ENCODE data around the gene FHIP1A.
"Not testable (repeated sequence)": the region's sequence is repeated elsewhere in the genome, so short reads cannot be mapped to it uniquely, and the experiment has no call there.

FHIP1A gene

DNA sequence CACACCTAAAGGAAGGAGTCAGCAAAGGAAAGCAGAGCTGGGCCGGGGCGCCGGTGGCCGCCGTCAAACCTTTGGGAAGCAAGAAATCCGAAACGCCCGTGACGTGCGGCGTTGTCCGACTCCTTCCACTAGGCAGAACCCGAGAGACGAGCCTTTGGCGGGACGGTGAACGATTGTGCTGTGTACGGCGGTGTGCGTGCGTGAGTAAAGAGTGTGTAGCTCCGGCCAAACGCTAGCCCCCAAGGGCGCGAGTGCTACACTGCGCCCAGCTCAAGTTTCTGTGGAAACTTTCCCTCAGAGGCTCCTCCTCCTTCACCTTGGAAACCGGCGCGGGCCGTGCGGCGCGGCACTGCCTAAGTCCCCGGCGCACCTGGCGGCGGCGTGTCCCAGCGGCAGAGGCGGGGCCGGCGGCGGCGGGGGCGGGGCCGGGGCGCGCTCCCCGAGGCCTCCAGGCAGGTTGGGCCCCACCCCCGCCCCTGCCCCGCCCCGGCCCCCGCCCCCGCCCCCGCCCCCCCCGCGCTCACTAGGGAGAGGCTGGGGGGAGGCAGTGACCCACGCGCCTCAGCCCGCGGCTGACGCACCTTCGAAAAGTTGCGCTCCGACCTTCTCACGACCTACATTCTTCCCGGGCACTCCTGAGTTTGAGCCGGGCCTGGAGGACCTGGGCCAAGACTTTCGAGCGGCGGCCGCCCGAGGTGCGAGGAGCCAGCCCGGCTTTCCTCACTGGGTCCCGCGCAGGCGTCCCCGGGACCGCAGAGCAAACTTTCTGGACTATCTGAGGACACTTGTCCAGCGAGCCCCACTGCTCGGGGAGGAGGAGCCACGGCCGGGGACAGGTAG, at the start of gene FHIP1A:
FHIP1A (plus strand) TSS at position 547 of the 840 bp plus-strand sequence. CDS start 157,084 bp downstream, outside the sequence.
- peaks cover 29% of the 10 kb centered on the region for H3K27me3 ChIP-seq
- peak within 1 kb of the TSS; percentile 0; the same call in 1 of the 2 replicates for H3K27ac ChIP-seq
- H3K9ac ChIP-seq = peak within 1 kb of the TSS; percentile 69
- H3K36me3 ChIP-seq = no peaks in the 10 kb centered on the region
- H3K4me2 ChIP-seq = peak within 1 kb of the TSS; percentile 98
- H3K4me1 ChIP-seq = peaks cover 21% of the 10 kb centered on the region
- no peaks in the 10 kb centered on the region for H3K9me3 ChIP-seq
- H4K20me1 ChIP-seq = no peaks in the 10 kb centered on the region
- peak within 1 kb of the TSS; percentile 71 for H3K4me3 ChIP-seq
- TF ChIP-seq Cebpa-rat (IDR thresholded peaks at IDR 0.05) = no peak

DNA sequence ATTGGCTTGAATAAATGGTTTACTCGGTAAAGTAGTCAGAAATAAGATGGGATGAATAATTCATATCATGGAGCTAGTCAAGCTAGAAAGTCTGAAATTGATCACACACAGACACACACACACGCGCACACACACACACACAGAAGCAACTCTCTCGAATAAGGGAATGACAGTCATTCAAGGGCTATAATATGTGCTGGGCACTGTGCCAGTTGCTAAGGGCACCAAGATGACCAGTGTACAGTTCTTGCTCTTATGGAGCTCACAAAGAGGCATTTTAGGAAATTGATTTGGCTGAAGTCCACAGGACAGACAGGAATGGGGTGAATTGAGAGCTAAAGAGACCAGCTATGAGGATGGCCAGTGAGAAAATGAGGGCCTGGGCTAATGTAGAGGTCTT, 49.4 kb upstream of the FHIP1A start:
- Histone ChIP-seq H3K4me1 (no peaks in the 10 kb centered on the region), H3K4me2 (no peak overlapping the region), H4K20me1 (no peaks in the 10 kb centered on the region), H3K27ac (no peak overlapping the region), H3K27me3 (no peaks in the 10 kb centered on the region), H3K9ac (no peak overlapping the region), H3K4me3 (no peak overlapping the region), H3K9me3 (no peaks in the 10 kb centered on the region), H3K36me3 (no peaks in the 10 kb centered on the region)
- no peak for TF ChIP-seq Cebpa-rat (IDR thresholded peaks at IDR 0.05)

DNA sequence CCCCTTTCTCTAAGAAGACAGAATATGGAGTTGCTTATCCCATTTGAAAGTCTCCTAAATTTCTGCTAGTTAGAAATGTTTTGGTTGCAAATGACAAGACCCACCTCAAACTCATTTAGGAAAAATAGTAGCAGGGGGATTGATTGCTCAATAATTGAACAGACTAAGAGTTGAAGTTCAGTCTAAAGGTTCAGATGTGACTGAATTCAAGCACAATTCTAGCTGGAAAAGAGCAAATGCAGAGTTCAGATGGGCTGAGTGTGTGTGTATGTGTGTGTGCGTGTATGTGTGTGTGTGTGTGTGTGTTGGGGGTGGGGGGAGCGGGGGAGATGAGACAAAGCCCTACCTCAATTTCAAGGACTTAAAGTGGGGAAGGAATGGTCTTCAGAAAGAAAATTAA, 47.9 kb upstream of the FHIP1A start:
- no peak overlapping the region for H3K4me3 ChIP-seq
- no peaks in the 10 kb centered on the region for H3K9me3 ChIP-seq
- no peak overlapping the region for H3K4me2 ChIP-seq
- H3K27me3 ChIP-seq = no peaks in the 10 kb centered on the region
- no peak for TF ChIP-seq Cebpa-rat (IDR thresholded peaks at IDR 0.05)
- H4K20me1 ChIP-seq = no peaks in the 10 kb centered on the region
- H3K36me3 ChIP-seq = no peaks in the 10 kb centered on the region
- no peak overlapping the region for H3K9ac ChIP-seq
- H3K27ac ChIP-seq = no peak overlapping the region
- no peaks in the 10 kb centered on the region for H3K4me1 ChIP-seq

DNA sequence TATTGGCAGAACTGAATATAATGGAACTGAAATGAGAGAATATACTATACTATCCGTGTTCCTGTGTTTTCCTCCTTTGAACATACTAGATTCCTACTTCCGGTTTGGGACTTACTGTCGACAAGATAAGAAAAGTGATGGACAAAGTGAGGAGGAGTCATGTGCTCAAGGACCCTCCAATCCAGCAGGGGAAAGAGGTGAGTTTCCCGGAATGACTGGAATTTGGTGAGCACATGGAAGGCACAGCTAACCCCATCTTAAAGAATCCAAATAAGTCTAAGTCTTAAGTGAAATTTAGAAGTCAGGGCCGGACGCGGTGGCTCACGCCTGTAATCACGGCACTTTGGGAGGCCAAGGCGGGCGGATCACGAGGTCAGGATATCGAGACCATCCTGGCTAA, 47.0 kb upstream of the FHIP1A start:
- no peak overlapping the region for H3K4me2 ChIP-seq

DNA sequence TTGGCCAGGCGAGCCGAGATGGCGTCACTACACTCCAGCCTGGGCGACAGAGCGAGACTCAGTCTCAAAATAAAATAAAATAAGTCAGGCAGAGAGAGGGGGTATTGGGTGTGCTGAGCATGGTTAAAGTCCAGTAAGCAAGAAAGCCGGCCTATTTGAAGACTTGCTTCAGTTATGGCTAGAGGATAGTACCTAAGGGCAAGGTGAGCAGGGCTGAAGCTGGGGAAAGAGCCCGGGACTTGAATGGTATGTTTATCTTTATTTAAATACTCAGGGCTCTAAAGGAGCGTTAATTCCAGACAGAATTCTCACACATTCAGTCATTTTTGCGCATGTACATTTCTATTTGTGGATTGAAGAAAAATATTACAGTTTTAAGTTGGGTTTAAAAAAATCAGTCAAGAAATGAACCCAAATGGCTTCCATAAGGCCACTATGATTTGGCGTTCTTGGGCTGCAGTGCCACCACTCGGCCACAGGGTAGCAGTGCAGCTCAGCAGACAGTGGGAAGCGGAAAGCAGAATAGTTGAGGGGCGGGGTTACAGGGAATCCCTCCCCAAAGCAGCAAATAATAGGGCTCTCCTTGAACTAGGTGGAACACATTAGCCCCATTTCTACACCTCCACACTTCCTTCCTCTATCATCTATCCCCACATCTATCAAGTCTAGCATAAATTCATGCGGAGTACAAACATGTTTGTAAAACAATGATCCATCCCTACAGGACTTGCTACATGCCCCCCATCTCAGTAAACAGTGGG, 46.4 kb upstream of the FHIP1A start:
- Histone ChIP-seq H3K9ac (no peak overlapping the region), H3K27ac (no peak overlapping the region), H3K27me3 (no peaks in the 10 kb centered on the region), H3K4me3 (no peak overlapping the region), H3K4me2 (no peak overlapping the region), H4K20me1 (no peaks in the 10 kb centered on the region), H3K9me3 (no peaks in the 10 kb centered on the region), H3K4me1 (no peaks in the 10 kb centered on the region), H3K36me3 (no peaks in the 10 kb centered on the region)
- TF ChIP-seq Cebpa-rat (IDR thresholded peaks at IDR 0.05) = no peak

More for the DNA sequence above, 47.0 kb upstream of the FHIP1A start:
- Histone ChIP-seq H3K4me3 (no peak overlapping the region), H3K27me3 (no peaks in the 10 kb centered on the region), H3K36me3 (no peaks in the 10 kb centered on the region), H3K9ac (no peak overlapping the region), H3K27ac (no peak overlapping the region), H3K9me3 (no peaks in the 10 kb centered on the region), H3K4me1 (no peaks in the 10 kb centered on the region), H4K20me1 (no peaks in the 10 kb centered on the region)
- no peak for TF ChIP-seq Cebpa-rat (IDR thresholded peaks at IDR 0.05)

DNA sequence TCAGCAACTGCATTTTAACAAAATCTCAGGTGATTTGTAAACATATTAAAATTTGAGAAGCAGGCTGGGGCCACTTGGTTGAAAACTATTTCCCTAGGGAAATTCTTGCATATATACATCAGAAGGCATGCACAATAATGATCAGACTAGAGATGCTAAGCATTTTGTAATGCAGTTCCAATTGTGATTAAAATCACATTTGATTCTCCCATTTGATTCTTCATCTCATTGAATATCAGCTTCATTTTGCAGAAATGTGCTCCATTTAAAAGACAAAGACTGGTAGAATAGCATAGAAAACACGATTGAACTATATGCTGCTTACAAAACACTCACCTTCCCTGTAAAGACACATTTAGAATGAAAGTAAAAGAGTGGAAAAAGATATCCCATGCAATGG, 32.4 kb upstream of the FHIP1A start:
- H3K9me3 ChIP-seq = no peaks in the 10 kb centered on the region
- no peaks in the 10 kb centered on the region for H3K4me1 ChIP-seq
- H3K4me2 ChIP-seq = no peak overlapping the region
- no peaks in the 10 kb centered on the region for H3K36me3 ChIP-seq
- no peak for TF ChIP-seq Cebpa-rat (IDR thresholded peaks at IDR 0.05)
- no peaks in the 10 kb centered on the region for H3K27me3 ChIP-seq
- no peak overlapping the region for H3K27ac ChIP-seq
- no peaks in the 10 kb centered on the region for H4K20me1 ChIP-seq
- no peak overlapping the region for H3K4me3 ChIP-seq
- H3K9ac ChIP-seq = no peak overlapping the region

DNA sequence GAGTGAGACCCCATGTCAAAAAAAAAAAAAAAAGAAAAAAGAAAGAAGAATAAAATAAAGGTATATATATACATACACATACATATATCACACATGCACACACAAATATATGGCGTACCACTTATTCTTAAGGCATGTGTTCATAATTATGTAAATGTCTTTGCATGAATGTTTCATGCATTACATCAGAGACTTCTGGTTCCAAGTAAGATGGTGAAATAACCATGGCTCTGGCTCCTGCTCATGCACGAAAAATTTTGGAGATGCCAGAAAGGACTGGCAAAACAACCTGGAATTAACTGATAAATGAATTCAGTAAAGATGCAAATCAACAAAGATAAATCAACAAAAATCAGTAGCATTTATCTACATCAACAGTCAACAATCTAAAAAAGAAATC, 19.7 kb upstream of the FHIP1A start:
- no peaks in the 10 kb centered on the region for H4K20me1 ChIP-seq
- no peak overlapping the region for H3K27ac ChIP-seq
- H3K9me3 ChIP-seq = no peaks in the 10 kb centered on the region; the same call in 1 of the 2 replicates
- no peaks in the 10 kb centered on the region for H3K4me1 ChIP-seq
- no peak overlapping the region for H3K9ac ChIP-seq
- H3K4me2 ChIP-seq = no peak overlapping the region
- H3K4me3 ChIP-seq = no peak overlapping the region
- H3K27me3 ChIP-seq = no peaks in the 10 kb centered on the region
- no peak for TF ChIP-seq Cebpa-rat (IDR thresholded peaks at IDR 0.05)
- no peaks in the 10 kb centered on the region for H3K36me3 ChIP-seq

DNA sequence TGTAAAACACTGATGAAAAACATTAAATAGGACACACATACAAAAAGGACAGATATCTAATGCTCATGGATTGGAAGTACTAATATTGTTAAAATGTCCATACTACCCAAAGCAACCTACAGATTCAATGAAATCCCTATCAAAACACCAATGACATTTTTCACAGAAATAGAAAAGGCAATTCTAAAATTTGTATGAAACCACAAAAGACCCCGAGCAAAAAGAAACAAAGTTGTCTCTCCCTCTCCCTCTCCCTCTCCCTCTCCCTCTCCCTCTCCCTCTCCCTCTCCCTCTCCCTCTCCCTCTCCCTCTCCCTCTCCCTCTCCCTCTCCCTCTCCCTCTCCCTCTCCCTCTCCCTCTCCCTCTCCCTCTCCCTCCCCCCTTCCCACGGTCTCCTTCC, 19.2 kb upstream of the FHIP1A start:
- H3K9ac ChIP-seq, H3K27ac ChIP-seq, H4K20me1 ChIP-seq, H3K4me1 ChIP-seq, H3K9me3 ChIP-seq, H3K4me2 ChIP-seq, H3K27me3 ChIP-seq, H3K36me3 ChIP-seq, H3K4me3 ChIP-seq: not testable (repeated sequence)

DNA sequence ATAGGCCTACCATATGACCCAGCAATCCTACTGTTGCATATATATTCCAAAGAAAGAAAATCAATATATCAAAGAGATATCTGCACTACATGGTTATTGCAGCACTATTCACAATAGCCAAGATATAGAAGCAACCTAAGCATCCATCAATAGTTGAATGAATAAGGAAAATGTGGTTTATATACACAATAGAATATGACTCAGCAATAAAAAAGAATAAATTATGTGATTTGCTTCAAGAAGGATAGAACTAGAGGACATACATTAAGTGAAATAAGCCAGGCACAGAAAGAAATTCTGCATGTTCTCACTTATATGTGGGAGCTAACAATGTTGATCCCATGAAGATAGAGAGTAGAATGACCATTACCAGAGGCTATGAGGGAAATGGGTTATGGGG, 13.1 kb upstream of the FHIP1A start:
- Histone ChIP-seq H3K36me3 (no peaks in the 10 kb centered on the region), H3K9me3 (no peaks in the 10 kb centered on the region), H3K27me3 (no peaks in the 10 kb centered on the region), H3K4me2 (no peak overlapping the region), H4K20me1 (no peaks in the 10 kb centered on the region), H3K27ac (no peak overlapping the region), H3K9ac (no peak overlapping the region), H3K4me1 (no peaks in the 10 kb centered on the region), H3K4me3 (no peak overlapping the region)
- no peak for TF ChIP-seq Cebpa-rat (IDR thresholded peaks at IDR 0.05)

DNA sequence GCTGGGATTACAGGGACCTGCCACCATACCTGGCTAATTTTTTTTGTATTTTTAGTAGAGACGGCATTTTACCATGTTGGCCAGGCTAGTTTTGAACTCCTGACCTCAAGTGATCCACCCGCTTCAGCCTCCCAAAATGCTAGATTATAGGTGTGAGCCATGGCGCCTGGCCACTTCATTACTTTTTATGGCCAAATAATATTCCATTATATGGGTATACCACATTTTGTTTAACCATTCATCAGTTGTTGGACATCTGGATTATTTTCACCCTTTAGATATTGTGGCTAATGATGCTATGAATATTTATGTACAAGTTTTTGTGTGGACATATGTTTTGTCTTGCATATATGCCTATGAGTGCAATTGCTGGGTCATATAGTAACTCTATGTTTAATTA, 8.6 kb upstream of the FHIP1A start:
- Histone ChIP-seq H4K20me1 (no peaks in the 10 kb centered on the region), H3K9me3 (no peaks in the 10 kb centered on the region), H3K27me3 (no peaks in the 10 kb centered on the region), H3K4me3 (no peak overlapping the region), H3K36me3 (no peaks in the 10 kb centered on the region), H3K9ac (no peak overlapping the region), H3K27ac (no peak overlapping the region), H3K4me1 (no peaks in the 10 kb centered on the region), H3K4me2 (no peak overlapping the region)
- TF ChIP-seq Cebpa-rat (IDR thresholded peaks at IDR 0.05) = no peak

Measured in BLaER1 (cell line).